T-helper 17 cell (primary cell): ENCODE data around the gene ECSIT. TPM values are rescaled to one million over a fixed set of nuclear protein-coding genes. Genes with fewer than 3 reads are reported as not detected.
"Not testable (repeated sequence)": the region's sequence is repeated elsewhere in the genome, so short reads cannot be mapped to it uniquely, and the experiment has no call there.

Experiments
- ATAC-seq: fragments of 150-1000 bp; cut with Tn5 transposase; 2 replicates; pipeline ENCODE4 v1.10.0; 2021; ENCODE audit warnings: mild to moderate bottlenecking, moderate library complexity
- DNase-seq, 3 donors: peaks; one replicate each; pipeline versions ENCODE4 v3.0.0 to v3.0.0-alpha.2; 2020 to 2021
- H3K9me3 ChIP-seq: one replicate; pipeline ENCODE4 v1.7.0; 2013; ENCODE audit warnings: low read length, mild to moderate bottlenecking; ENCODE audit not compliant: control insufficient read depth, poor library complexity, severe bottlenecking
- H3K27ac Mint-ChIP-seq: one replicate; pipeline ENCODE4 v1.8.0; 2022; ENCODE audit warnings: mild to moderate bottlenecking, moderate library complexity, mixed read lengths
- H3K27me3 Mint-ChIP-seq: one replicate; pipeline ENCODE4 v1.8.0; 2022; ENCODE audit warnings: mixed read lengths
- H3K36me3 Mint-ChIP-seq: one replicate; pipeline ENCODE4 v1.8.0; 2022; ENCODE audit warnings: low read depth, mixed read lengths
- H3K4me1 Mint-ChIP-seq: one replicate; pipeline ENCODE4 v1.8.0; 2022; ENCODE audit warnings: mild to moderate bottlenecking, mixed read lengths
- H3K4me3 Mint-ChIP-seq: one replicate; pipeline ENCODE4 v1.8.0; 2022; ENCODE audit warnings: mild to moderate bottlenecking, moderate library complexity, mixed read lengths
- total RNA-seq, 4 donors: library from RNA in 2 of 4; stranded (reverse) in 2 of 4; gene quantifications; one replicate each; pipeline ENCODE4 v1.2.3 and lab custom pipeline; 2022 to 2026

Gene ECSIT
- total RNA-seq, 2 donors from 2014 or later: 22.6 to 23.9 TPM

GRCh38 chr19:11468266-11468845 lies 60.6 kb downstream of the ECSIT start:
- DNase-seq, H3K36me3 Mint-ChIP-seq, H3K4me1 Mint-ChIP-seq, H3K27me3 Mint-ChIP-seq, H3K27ac Mint-ChIP-seq, H3K9me3 ChIP-seq, ATAC-seq, H3K4me3 Mint-ChIP-seq: not testable (repeated sequence)

- Mint-ChIP-seq H3K27ac (no peak overlapping the region), H3K4me3 (no peak overlapping the region), H3K36me3 (no peaks in the 10 kb centered on the region), H3K4me1 (peaks cover 5% of the 10 kb centered on the region), H3K27me3 (no peaks in the 10 kb centered on the region)
- DNase-seq (no peak), ATAC-seq (no peak)
- H3K9me3 ChIP-seq: no peaks in the 10 kb centered on the region
These were observed 63.3 kb downstream of the ECSIT start for GRCh38 chr19:11465600-11465999.

- no peaks in the 10 kb centered on the region for H3K9me3 ChIP-seq
- ATAC-seq: no peak
- Mint-ChIP-seq H3K4me3 (no peak overlapping the region), H3K27ac (no peak overlapping the region), H3K27me3 (peaks cover 7% of the 10 kb centered on the region), H3K4me1 (peaks cover 5% of the 10 kb centered on the region), H3K36me3 (peaks cover 2% of the 10 kb centered on the region)
- DNase-seq: no peak
These were observed 64.3 kb downstream of the ECSIT start for GRCh38 chr19:11464333-11465265.

DNA sequence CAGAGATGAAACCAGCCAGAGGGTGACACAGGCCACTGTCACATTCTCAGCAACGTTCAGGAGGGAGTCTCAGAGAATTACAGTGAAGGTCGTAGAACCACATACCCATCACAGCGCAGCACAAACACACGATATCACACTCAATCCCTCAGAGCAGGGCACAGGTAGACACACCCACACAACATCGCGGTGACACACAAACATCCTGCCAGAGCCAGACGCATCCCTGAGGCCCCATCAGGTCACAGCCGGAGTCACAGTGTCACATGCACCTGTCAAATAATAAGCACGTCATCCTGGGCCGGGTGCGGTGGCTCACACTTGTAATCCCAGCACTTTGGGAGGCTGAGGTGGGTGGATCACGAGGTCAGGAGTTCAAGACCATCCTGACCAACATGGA lies 65.5 kb downstream of the ECSIT start:
- H3K4me3 Mint-ChIP-seq: no peak overlapping the region
- DNase-seq: no peak
- H3K27ac Mint-ChIP-seq: no peak overlapping the region
- H3K4me1 Mint-ChIP-seq: peaks cover 5% of the 10 kb centered on the region
- peak; percentile 82 for ATAC-seq
- H3K27me3 Mint-ChIP-seq: peaks cover 11% of the 10 kb centered on the region
- H3K36me3 Mint-ChIP-seq: peaks cover 2% of the 10 kb centered on the region
- H3K9me3 ChIP-seq: no peaks in the 10 kb centered on the region

- Mint-ChIP-seq H3K4me3 (no peak overlapping the region), H3K4me1 (peaks cover 5% of the 10 kb centered on the region), H3K27me3 (peaks cover 18% of the 10 kb centered on the region), H3K27ac (no peak overlapping the region), H3K36me3 (peaks cover 2% of the 10 kb centered on the region)
- ATAC-seq (no peak), DNase-seq (no peak)
- no peaks in the 10 kb centered on the region for H3K9me3 ChIP-seq
These were observed 67.5 kb downstream of the ECSIT start for GRCh38 chr19:11461453-11461852.

DNA sequence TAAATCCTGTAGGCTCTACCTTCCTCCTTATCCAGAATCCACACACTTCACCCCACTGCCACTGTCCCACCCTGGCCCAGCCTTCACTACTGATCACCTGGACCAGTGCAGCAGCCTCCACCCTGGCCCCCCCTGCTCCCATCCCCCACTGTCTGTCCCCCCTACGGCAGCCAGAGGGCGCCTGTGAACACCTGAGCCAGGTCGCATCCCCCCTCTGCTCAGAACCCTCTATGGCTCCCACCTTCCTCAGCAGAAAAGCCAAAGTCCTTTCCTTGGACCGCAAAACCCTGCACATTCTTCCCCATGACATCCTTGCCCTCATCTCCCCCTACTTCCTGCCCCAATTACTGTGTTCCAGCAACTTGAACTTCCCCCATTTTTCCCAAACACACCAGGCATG lies 68.7 kb downstream of the ECSIT start:
- no peak for DNase-seq
- H3K36me3 Mint-ChIP-seq: peaks cover 2% of the 10 kb centered on the region

GRCh38 chr19:11458912-11459311 lies 70.0 kb downstream of the ECSIT start:
- H3K4me3 Mint-ChIP-seq, H3K4me1 Mint-ChIP-seq, ATAC-seq, H3K27ac Mint-ChIP-seq, H3K36me3 Mint-ChIP-seq, H3K9me3 ChIP-seq, DNase-seq: not testable (repeated sequence)
- H3K27me3 Mint-ChIP-seq: peaks cover 18% of the 10 kb centered on the region

More for the DNA sequence above, 68.7 kb downstream of the ECSIT start:
- H3K9me3 ChIP-seq: no peaks in the 10 kb centered on the region
- no peak for ATAC-seq
- Mint-ChIP-seq H3K4me3 (no peak overlapping the region), H3K27me3 (peaks cover 18% of the 10 kb centered on the region), H3K27ac (no peak overlapping the region), H3K4me1 (peaks cover 3% of the 10 kb centered on the region)

GRCh38 chr19:11458236-11458900 lies 70.6 kb downstream of the ECSIT start:
- Mint-ChIP-seq H3K4me3 (peak overlapping the region; percentile 7), H3K27me3 (peaks cover 18% of the 10 kb centered on the region), H3K4me1 (no peaks in the 10 kb centered on the region), H3K27ac (no peak overlapping the region), H3K36me3 (peaks cover 2% of the 10 kb centered on the region)
- ATAC-seq: no peak
- H3K9me3 ChIP-seq: no peaks in the 10 kb centered on the region
- DNase-seq: no peak

DNA sequence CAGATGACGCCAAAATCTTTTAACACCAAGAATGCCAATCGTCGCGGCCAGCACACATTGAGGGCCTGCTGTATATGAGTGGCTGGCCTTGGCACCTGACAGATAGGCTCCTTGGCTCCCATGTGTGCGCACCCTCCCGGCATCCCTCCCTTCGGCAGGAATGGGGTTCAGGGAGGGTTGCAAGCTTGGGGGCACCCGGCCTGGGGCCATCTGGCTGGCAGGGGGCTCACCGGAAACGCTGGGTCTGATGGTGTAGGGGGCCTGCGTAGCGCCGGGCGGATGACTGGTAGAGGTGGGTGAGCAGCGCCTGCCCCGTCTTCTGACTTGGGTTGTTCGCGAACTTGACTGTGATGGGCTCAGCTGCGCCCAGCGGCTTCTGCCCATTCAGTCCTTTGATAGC lies 71.1 kb downstream of the ECSIT start:
- no peaks in the 10 kb centered on the region for H3K4me1 Mint-ChIP-seq
- ATAC-seq (no peak), DNase-seq (no peak)
- peaks cover 2% of the 10 kb centered on the region for H3K36me3 Mint-ChIP-seq
- H3K9me3 ChIP-seq: no peaks in the 10 kb centered on the region
- no peak overlapping the region for H3K4me3 Mint-ChIP-seq
- no peak overlapping the region for H3K27ac Mint-ChIP-seq
- peaks cover 18% of the 10 kb centered on the region for H3K27me3 Mint-ChIP-seq

DNA sequence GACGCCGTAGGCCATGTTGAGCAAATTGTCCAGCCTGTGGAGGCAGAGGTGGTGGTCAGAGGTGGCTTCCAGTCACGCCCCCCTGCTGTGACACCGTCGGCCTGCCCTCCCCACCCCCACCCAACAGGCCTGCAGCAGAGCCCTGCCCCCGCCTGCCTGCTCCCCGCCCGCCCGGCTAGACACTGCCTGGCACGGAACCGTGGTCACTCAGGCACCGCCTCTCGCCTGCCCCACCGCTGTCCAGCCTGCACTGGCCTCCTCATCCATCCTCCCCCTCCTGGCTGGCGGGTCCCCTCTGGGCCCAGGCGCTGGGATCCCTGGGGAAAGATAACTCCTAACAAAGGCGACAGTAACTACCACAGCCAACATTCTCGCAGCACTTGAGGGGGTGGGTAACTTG lies 71.8 kb downstream of the ECSIT start:
- Mint-ChIP-seq H3K27ac (no peak overlapping the region), H3K27me3 (peaks cover 18% of the 10 kb centered on the region), H3K4me3 (no peak overlapping the region), H3K4me1 (peaks cover 2% of the 10 kb centered on the region), H3K36me3 (peaks cover 2% of the 10 kb centered on the region)
- ATAC-seq: no peak
- DNase-seq: no peak
- no peaks in the 10 kb centered on the region for H3K9me3 ChIP-seq

- Mint-ChIP-seq H3K4me1 (peaks cover 2% of the 10 kb centered on the region), H3K36me3 (peaks cover 2% of the 10 kb centered on the region), H3K27ac (no peak overlapping the region)
These were observed 72.3 kb downstream of the ECSIT start for GRCh38 chr19:11456659-11457058.

More at GRCh38 chr19:11456659-11457058, 72.3 kb downstream of the ECSIT start:
- no peaks in the 10 kb centered on the region for H3K9me3 ChIP-seq
- Mint-ChIP-seq H3K4me3 (no peak overlapping the region), H3K27me3 (peaks cover 18% of the 10 kb centered on the region)
- ATAC-seq (no peak), DNase-seq (no peak)
